Measurements from ENCODE around the gene LAMA3. TPM values are rescaled to one million over a fixed set of nuclear protein-coding genes. Genes with fewer than 3 reads are reported as not detected.
A peak's percentile ranks its signal among the peaks of the same experiment; 100 is the strongest.

LAMA3 gene
- total RNA-seq, 1 experiment from 2014 or later, result 8.1 TPM

- POLR2A ChIA-PET, result no interaction called here
- CTCF ChIA-PET, result interaction anchor here (0.5 kb wide), 1 partner anchor 439 kb away, joined by 5 read pairs; no protein-coding TSS in a partner anchor
- H3K27me3 ChIP-seq (ENCODE audit: control insufficient read depth, insufficient read depth, low read length), result peaks cover 26% of the 10 kb centered on the region
- no peak for ATAC-seq
- H3K9me3 ChIP-seq (ENCODE audit: control insufficient read depth, insufficient read depth, low read depth, low read length), result no peaks in the 10 kb centered on the region
- no peak overlapping the region for H3K27ac ChIP-seq (ENCODE audit: low read length)
- BruUV-seq (replicated peaks), result no TSS peak
- intact Hi-C loops (cut with micrococcal nuclease; ENCODE audit: unreplicated experiment), result no loop called here
- H3K36me3 ChIP-seq (ENCODE audit: control insufficient read depth, insufficient read depth, low read length), result no peaks in the 10 kb centered on the region
- H3K4me1 ChIP-seq (ENCODE audit: control insufficient read depth, insufficient read depth, low read length), result peaks cover 5% of the 10 kb centered on the region
- H3K4me3 ChIP-seq (ENCODE audit: low read depth in 2 of 2, low read length in 2 of 2), result no peak overlapping the region
- no peak for TF ChIP-seq TCF7L2 (IDR thresholded peaks at IDR 0.05; ENCODE audit: low read depth, low read length)
- TF ChIP-seq REST (IDR thresholded peaks at IDR 0.05; ENCODE audit: insufficient read depth in 1 of 2, low read depth in 2 of 2, low read length in 1 of 2), result peak; percentile 51 to 52; a peak in 1 of 4 replicates
- no peak for DNase-seq (ENCODE audit: low read depth, low spot score)
- in situ Hi-C loops (cut with HindIII; ENCODE audit: low pct_unique_long_range_greater_than_20kb, low sequenced_read_pairs), result no loop called here
These were observed 24.6 kb upstream of the LAMA3 start for GRCh38 chr18:23664674-23665073.

- intact Hi-C loops (cut with micrococcal nuclease; ENCODE audit: unreplicated experiment) (loop anchor here (1.0 kb wide), 1 partner anchor 45 kb away; no protein-coding TSS in a partner anchor), in situ Hi-C loops (cut with HindIII; ENCODE audit: low pct_unique_long_range_greater_than_20kb, low sequenced_read_pairs) (no loop called here)
- H3K27ac ChIP-seq (ENCODE audit: low read length), result no peak overlapping the region
- DNase-seq (ENCODE audit: low read depth, low spot score), result no peak
- peaks cover 5% of the 10 kb centered on the region for H3K4me1 ChIP-seq (ENCODE audit: control insufficient read depth, insufficient read depth, low read length)
- CTCF ChIA-PET, result no interaction called here
- BruUV-seq (replicated peaks), result no TSS peak
- H3K36me3 ChIP-seq (ENCODE audit: control insufficient read depth, insufficient read depth, low read length), result no peaks in the 10 kb centered on the region
- peaks cover 12% of the 10 kb centered on the region for H3K27me3 ChIP-seq (ENCODE audit: control insufficient read depth, insufficient read depth, low read length)
- H3K9me3 ChIP-seq (ENCODE audit: control insufficient read depth, insufficient read depth, low read depth, low read length), result no peaks in the 10 kb centered on the region
- TF ChIP-seq CTCF (IDR thresholded peaks at IDR 0.05) (peak; percentile 40; the same call in 1 of the 2 replicates), POLR2AphosphoS5 (IDR thresholded peaks at IDR 0.05; ENCODE audit: low read depth, low read length) (no peak), SIN3A (IDR thresholded peaks at IDR 0.05; ENCODE audit: borderline replicate concordance, insufficient read depth, low read depth, low read length) (no peak), REST (IDR thresholded peaks at IDR 0.05; ENCODE audit: insufficient read depth in 1 of 2, low read depth in 2 of 2, low read length in 1 of 2) (no peak), TCF7L2 (IDR thresholded peaks at IDR 0.05; ENCODE audit: low read depth, low read length) (no peak)
- no peak overlapping the region for H3K4me3 ChIP-seq (ENCODE audit: low read depth in 2 of 2, low read length in 2 of 2)
- POLR2A ChIA-PET, result interaction anchor here (0.8 kb wide), 1 partner anchor 36 kb away, joined by 3 read pairs; no protein-coding TSS in a partner anchor
- no peak for ATAC-seq
These were observed 22.1 kb upstream of the LAMA3 start for GRCh38 chr18:23667114-23667513.

Measured in Panc1 (cell line).